Aorta (tissue), 5 donors: ENCODE measurements around the gene CLDN12. TPM values are rescaled to one million over a fixed set of nuclear protein-coding genes. Genes with fewer than 3 reads are reported as not detected.

Experiments
- ATAC-seq: fragments of 200-7000 bp; cut with Tn5 transposase; one replicate; pipeline ENCODE4 v1.9.1; 2022; ENCODE audit warnings: moderate library complexity; ENCODE audit not compliant: low FRiP score
- DNase-seq, 2 donors: peaks; one replicate each; pipeline ENCODE4 v3.0.0-alpha.2; 2020
- H3K27ac ChIP-seq, 2 donors: one replicate each; pipeline ENCODE4 v1.5.1; 2013; ENCODE audit warnings: low read length in 2 of 2, mild to moderate bottlenecking in 2 of 2, moderate library complexity in 2 of 2, control low read depth in 1 of 2, inconsistent platforms in 1 of 2, low read depth in 1 of 2
- H3K27me3 ChIP-seq, 2 donors: one replicate each; pipeline ENCODE4 v1.6.1; 2013; ENCODE audit warnings: control low read depth in 1 of 2, low read length in 1 of 2, mild to moderate bottlenecking in 1 of 2, moderate library complexity in 1 of 2; ENCODE audit not compliant: insufficient read depth in 2 of 2, control insufficient read depth in 1 of 2
- H3K36me3 ChIP-seq, 2 donors: one replicate each; pipeline ENCODE4 v1.6.1; 2013; ENCODE audit warnings: control low read depth in 1 of 2, low read length in 1 of 2, mild to moderate bottlenecking in 1 of 2; ENCODE audit not compliant: insufficient read depth in 2 of 2, control insufficient read depth in 1 of 2
- H3K4me1 ChIP-seq, 2 donors: one replicate each; pipeline ENCODE4 v1.6.1; 2013; ENCODE audit warnings: low read length in 2 of 2, control low read depth in 1 of 2, mild to moderate bottlenecking in 1 of 2, moderate library complexity in 1 of 2; ENCODE audit not compliant: insufficient read depth in 2 of 2, control insufficient read depth in 1 of 2
- H3K4me3 ChIP-seq, 2 donors: one replicate each; pipeline ENCODE4 v1.5.1; 2013; ENCODE audit warnings: low read length in 2 of 2, control low read depth in 1 of 2, mild to moderate bottlenecking in 1 of 2
- H3K9me3 ChIP-seq: one replicate; pipeline ENCODE4 v1.6.1; 2013; ENCODE audit warnings: mild to moderate bottlenecking, low read length; ENCODE audit not compliant: control insufficient read depth
- WGBS, 2 donors: extraction: QIAGEN DNeasy Blood & Tissue Kit; methylation state at CpG; one replicate each; pipeline ENCODE4 v1.1.7; 2013; 5-methylcytosine and 5-hydroxymethylcytosine counted together
- intact Hi-C, 2 donors: fragments of 100-400 bp; cut with DNase I; formaldehyde crosslinking; loops; one replicate each; pipeline versions ENCODE4 v1.14.2 to v1.15.0; 2022
- polyA plus RNA-seq, 2 donors: library from polyadenylated mRNA; stranded (reverse); fragments of 200-250 nt; gene quantifications; one replicate each; pipeline ENCODE4 v1.2.3, GENCODE V29; 2013
- total RNA-seq, 2 donors: library from RNA; stranded (reverse); fragmentation: NEBNext Ultra II Directional; extraction: Animal tissue kit (Norgen Biotek cat#: 25700); gene quantifications; one replicate each; pipeline ENCODE4 v1.2.1, GENCODE V29; 2021
- donor health status: healthy with polysubstance abuse.
- donor health status: Bipolar disorder and iron deficiency.
- donor health status: DM: no; HTN: no; CAD: no.
- donor health status: DM: no; HTN: no; CAD: no.
- donor health status: DM: yes; HTN: yes; CAD: no.

Gene CLDN12
- total and polyA plus RNA-seq, 4 donors = 8.4 to 35.1 (median 24.7) TPM

GRCh38 chr7:90401989-90402388 is 1.3 kb upstream of the CLDN12 start:
- no peak overlapping the region for H3K27ac ChIP-seq
- WGBS, 2 donors = 38 to 53% methylated on average over 4 of the region's 4 CpGs
- no peaks in the 10 kb centered on the region for H3K9me3 ChIP-seq
- ATAC-seq = no peak
- no peaks in the 10 kb centered on the region for H3K27me3 ChIP-seq
- H3K36me3 ChIP-seq = no peaks in the 10 kb centered on the region
- intact Hi-C loops = loop anchor here in 1 of 2 donors (2.0 kb wide), 1 partner anchor 55 kb away; the partner anchor contains the start of gene GTPBP10
- no peak overlapping the region for H3K4me3 ChIP-seq
- DNase-seq = no peak
- peaks cover 0 to 3% of the 10 kb centered on the region in 2 donors for H3K4me1 ChIP-seq

- ATAC-seq (no peak), DNase-seq (no peak)
- Histone ChIP-seq H3K27ac (no peak overlapping the region), H3K27me3 (no peaks in the 10 kb centered on the region), H3K9me3 (no peaks in the 10 kb centered on the region), H3K4me3 (peak overlapping the region; percentile 71 to 94), H3K36me3 (no peaks in the 10 kb centered on the region), H3K4me1 (peaks cover 0 to 3% of the 10 kb centered on the region in 2 donors)
- WGBS, 2 donors = 21 to 22% methylated on average over 1 of the region's 1 CpG
- intact Hi-C loops = loop anchor here (1.0 to 2.0 kb wide), 2 partner anchors 56 kb away; partner anchors contain the start of gene GTPBP10 (in 2 of the 2)
Observed at GRCh38 chr7:90402785-90403173, 482 bp upstream of the CLDN12 start.

DNA sequence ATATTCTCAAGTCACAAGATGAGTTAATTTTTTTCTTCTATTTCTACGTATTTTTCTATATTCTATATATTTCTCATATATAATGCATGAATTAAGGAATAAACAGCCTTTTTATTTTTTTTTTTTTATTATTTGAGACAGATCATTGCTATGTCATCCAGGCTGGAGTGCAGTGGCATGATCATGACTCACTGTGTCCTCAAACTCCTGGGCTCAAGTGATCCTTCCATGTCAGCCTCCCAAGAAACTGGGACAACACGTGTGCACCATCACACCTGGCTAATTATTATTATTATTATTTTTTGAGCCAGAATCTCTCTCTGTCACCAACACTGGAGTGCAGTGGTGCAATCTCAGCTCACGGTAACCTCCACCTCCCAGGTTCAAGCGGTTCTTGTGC is 1.5 kb downstream of the CLDN12 start:
- Histone ChIP-seq H3K36me3 (peaks cover 0 to 2% of the 10 kb centered on the region in 2 donors), H3K9me3 (no peaks in the 10 kb centered on the region), H3K27me3 (no peaks in the 10 kb centered on the region), H3K27ac (no peak overlapping the region), H3K4me1 (peaks cover 0 to 3% of the 10 kb centered on the region in 2 donors), H3K4me3 (no peak overlapping the region)
- intact Hi-C loops = no loop called here
- 80 to 83% methylated on average over 4 of the region's 4 CpGs for WGBS, 2 donors
- ATAC-seq = no peak
- no peak for DNase-seq

DNA sequence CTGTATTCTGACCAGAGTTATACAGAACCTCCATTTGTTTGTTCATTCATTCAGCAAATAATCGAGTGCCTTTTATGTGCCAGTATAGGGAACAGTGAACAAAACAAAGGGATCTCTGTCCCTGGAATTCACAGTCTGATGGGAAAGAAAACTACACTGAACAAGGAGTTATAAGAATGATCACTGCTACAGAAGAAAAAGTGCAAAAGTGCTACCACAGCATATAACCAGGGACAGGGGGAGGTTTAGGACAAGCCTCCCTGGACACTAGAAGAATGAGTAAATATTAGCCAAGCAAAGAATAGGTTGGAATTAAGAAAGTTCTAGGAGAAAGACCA is 4.2 kb downstream of the CLDN12 start:
- no peaks in the 10 kb centered on the region for H3K27me3 ChIP-seq
- intact Hi-C loops = no loop called here
- H3K9me3 ChIP-seq = no peaks in the 10 kb centered on the region
- H3K27ac ChIP-seq = no peak overlapping the region
- ATAC-seq = no peak
- H3K36me3 ChIP-seq = peaks cover 0 to 2% of the 10 kb centered on the region in 2 donors
- no peak overlapping the region for H3K4me3 ChIP-seq
- 77 to 92% methylated on average over 1 of the region's 1 CpG for WGBS, 2 donors
- no peak for DNase-seq
- H3K4me1 ChIP-seq = peaks cover 0 to 8% of the 10 kb centered on the region in 2 donors

GRCh38 chr7:90408142-90408541 is 4.9 kb downstream of the CLDN12 start:
- no peak overlapping the region for H3K4me3 ChIP-seq
- no peak for ATAC-seq
- peaks cover 0 to 2% of the 10 kb centered on the region in 2 donors for H3K36me3 ChIP-seq
- intact Hi-C loops = no loop called here
- DNase-seq = no peak
- no peaks in the 10 kb centered on the region for H3K27me3 ChIP-seq
- 92 to 97% methylated on average over 1 of the region's 1 CpG for WGBS, 2 donors
- peaks cover 0 to 8% of the 10 kb centered on the region in 2 donors for H3K4me1 ChIP-seq
- H3K27ac ChIP-seq = no peak overlapping the region
- H3K9me3 ChIP-seq = no peaks in the 10 kb centered on the region

GRCh38 chr7:90409667-90410066 is 6.4 kb downstream of the CLDN12 start:
- H3K4me3 ChIP-seq = no peak overlapping the region
- H3K4me1 ChIP-seq = peaks cover 0 to 4% of the 10 kb centered on the region in 2 donors
- ATAC-seq (no peak), DNase-seq (no peak)
- H3K27ac ChIP-seq = no peak overlapping the region
- H3K36me3 ChIP-seq = peaks cover 0 to 2% of the 10 kb centered on the region in 2 donors
- no peaks in the 10 kb centered on the region for H3K9me3 ChIP-seq
- no peaks in the 10 kb centered on the region for H3K27me3 ChIP-seq
- 68 to 69% methylated on average over 3 of the region's 3 CpGs for WGBS, 2 donors
- intact Hi-C loops = no loop called here

DNA sequence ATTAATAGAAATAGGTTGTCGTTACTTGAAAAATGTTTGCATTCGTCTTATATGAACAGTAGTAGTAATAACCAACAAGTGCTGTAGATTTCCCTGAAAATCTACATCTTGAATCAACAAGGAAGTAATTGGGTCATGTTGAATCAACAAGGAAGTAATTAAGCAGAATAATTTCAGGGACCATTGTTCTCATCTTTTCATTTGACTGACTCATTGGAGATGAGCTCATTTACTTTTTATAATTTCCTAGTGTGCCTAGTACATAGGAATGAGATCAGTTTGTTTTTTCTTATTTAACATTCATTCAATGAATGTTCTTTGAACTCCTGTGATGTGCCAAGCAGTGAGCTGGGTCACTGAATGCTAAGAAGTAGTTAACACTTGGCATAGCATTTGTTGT is 8.2 kb downstream of the CLDN12 start:
- ATAC-seq = no peak
- H3K36me3 ChIP-seq = peaks cover 0 to 3% of the 10 kb centered on the region in 2 donors
- H3K9me3 ChIP-seq = no peaks in the 10 kb centered on the region
- H3K4me1 ChIP-seq = peaks cover 0 to 4% of the 10 kb centered on the region in 2 donors
- no peak overlapping the region for H3K27ac ChIP-seq
- intact Hi-C loops = no loop called here
- no peak for DNase-seq
- H3K27me3 ChIP-seq = no peaks in the 10 kb centered on the region
- no peak overlapping the region for H3K4me3 ChIP-seq
- WGBS, 2 donors = 75 to 86% methylated on average over 2 of the region's 2 CpGs

GRCh38 chr7:90412458-90413184 is 9.4 kb downstream of the CLDN12 start:
- DNase-seq (no peak), ATAC-seq (no peak)
- Histone ChIP-seq H3K4me1 (peaks cover 0 to 4% of the 10 kb centered on the region in 2 donors), H3K9me3 (no peaks in the 10 kb centered on the region), H3K27ac (no peak overlapping the region), H3K27me3 (no peaks in the 10 kb centered on the region), H3K4me3 (no peak overlapping the region), H3K36me3 (peaks cover 0 to 5% of the 10 kb centered on the region in 2 donors)
- intact Hi-C loops = no loop called here
- 88% methylated on average over 11 of the region's 11 CpGs for WGBS, 2 donors

GRCh38 chr7:90413185-90413528 is 9.9 kb downstream of the CLDN12 start:
- ATAC-seq = no peak
- 93 to 99% methylated on average over 2 of the region's 2 CpGs for WGBS, 2 donors
- H3K36me3 ChIP-seq = peaks cover 0 to 5% of the 10 kb centered on the region in 2 donors

More at GRCh38 chr7:90413185-90413528, 9.9 kb downstream of the CLDN12 start:
- H3K4me1 ChIP-seq = peaks cover 0 to 4% of the 10 kb centered on the region in 2 donors
- H3K4me3 ChIP-seq = no peak overlapping the region
- no peak for DNase-seq
- H3K27ac ChIP-seq = no peak overlapping the region
- no peaks in the 10 kb centered on the region for H3K9me3 ChIP-seq
- intact Hi-C loops = no loop called here
- no peaks in the 10 kb centered on the region for H3K27me3 ChIP-seq
